Transverse colon (tissue), 4 donors: ENCODE measurements around the gene NAA15. TPM values are rescaled to one million over a fixed set of nuclear protein-coding genes. Genes with fewer than 3 reads are reported as not detected.

ENCODE experiments used
- DNase-seq: peaks from one replicate; pipeline ENCODE4 v3.0.0-alpha.2; 2019
- H3K27ac ChIP-seq, 4 donors: fragments of 200-600 bp; sonication (generic); 2 replicates each; pipeline ENCODE4 v1.5.1; 2016 to 2018; ENCODE audit warnings: inconsistent platforms in 4 of 4
- H3K27me3 ChIP-seq: fragments of 200-600 bp; sonication (generic); 2 replicates; pipeline ENCODE4 v1.5.1; 2017; ENCODE audit warnings: inconsistent platforms
- H3K36me3 ChIP-seq, 4 donors: fragments of 200-600 bp; sonication (generic); 2 replicates each; pipeline ENCODE4 v1.5.1; 2017 to 2019; ENCODE audit warnings: inconsistent platforms in 4 of 4
- H3K4me1 ChIP-seq, 4 donors: fragments of 200-600 bp; sonication (generic); 2 replicates each; pipeline ENCODE4 v1.5.1; 2017 to 2020; ENCODE audit warnings: inconsistent platforms in 4 of 4
- H3K4me3 ChIP-seq, 4 donors: fragments of 200-600 bp; sonication (generic); 1 replicate in 1 of 4; 2 replicates in 3 of 4; pipeline versions ENCODE4 v1.5.1 to v1.6.1; 2017 to 2019; ENCODE audit warnings: inconsistent platforms in 4 of 4
- H3K9me3 ChIP-seq, 2 donors: fragments of 200-600 bp; sonication (generic); 2 replicates each; pipeline ENCODE4 v1.5.1; 2017 to 2019; ENCODE audit warnings: inconsistent platforms in 2 of 2
- CTCF ChIP-seq, 5 experiments: fragments of 200-600 bp in 3 of 5; fragments of 450-650 bp in 2 of 5; sonication (generic) in 3 of 5; IDR thresholded peaks; 1 replicate in 2 of 5; 2 replicates in 3 of 5; pipeline ENCODE4 v1.5.1; 2016 to 2017; ENCODE audit warnings: antibody characterized with exemption in 5 of 5, inconsistent platforms in 3 of 5, mild to moderate bottlenecking in 2 of 5, moderate library complexity in 1 of 5
- EP300 ChIP-seq: sonication (generic); formaldehyde crosslinking; IDR thresholded peaks from one replicate; pipeline ENCODE4 v1.6.1; 2017; ENCODE audit warnings: antibody characterized with exemption, low read depth
- POLR2A ChIP-seq: fragments of 450-650 bp; IDR thresholded peaks from one replicate; pipeline ENCODE4 v1.6.1; 2016; ENCODE audit warnings: antibody characterized with exemption, mild to moderate bottlenecking, moderate library complexity
- POLR2AphosphoS5 ChIP-seq, 3 donors: sonication (generic); formaldehyde crosslinking; IDR thresholded peaks; one replicate each; pipeline ENCODE4 v1.6.1; 2016; ENCODE audit warnings: antibody characterized with exemption in 3 of 3
- WGBS, 2 donors: methylation state at CpG; one replicate each; pipeline ENCODE4 v1.1.5; 2018; ENCODE audit warnings: low coverage in 1 of 2; 5-methylcytosine and 5-hydroxymethylcytosine counted together
- in situ Hi-C, 4 donors: fragments of 200-750 bp; cut with MboI; loops; one replicate each; pipeline versions ENCODE4 v1.15.0 to v1.15.1; 2017; ENCODE audit warnings: low sequenced_read_pairs in 3 of 4, low pct_ligation_motif_present in 1 of 4, low pct_unique_long_range_greater_than_20kb in 1 of 4
- intact Hi-C: fragments of 100-400 bp; cut with DNase I; formaldehyde crosslinking; loops from one replicate; pipeline ENCODE4 v1.15.1; 2023; ENCODE audit warnings: low total_unique reads
- total RNA-seq, 4 donors: library from RNA; depleted of rRNA; stranded (reverse); fragments of >200 nt; gene quantifications; one replicate each; pipeline ENCODE4 v1.1.0, GENCODE V29; 2016

NAA15 gene
- total RNA-seq, 4 donors from 2014 or later, result 5.0 to 23.7 (median 10.1) TPM

- Histone ChIP-seq H3K27me3 (no peaks in the 10 kb centered on the region), H3K9me3 (no peaks in the 10 kb centered on the region), H3K4me1 (peaks cover 0 to 8% (median 0%) of the 10 kb centered on the region in 4 donors), H3K4me3 (no peak overlapping the region), H3K36me3 (no peaks in the 10 kb centered on the region), H3K27ac (peak overlapping the region in 3 of 4 donors; percentile 21 to 40 (median 25))
- 62 to 67% methylated on average over 1 to 2 of the region's 2 CpGs for WGBS, 2 donors
- peak; percentile 38 for DNase-seq
- intact Hi-C loops, result no loop called here
- TF ChIP-seq EP300 (no peak), POLR2AphosphoS5 (IDR thresholded peaks at IDR 0.05) (peak; percentile 46 to 61 (median 47))
- in situ Hi-C loops, result no loop called here
Measured at GRCh38 chr4:139419388-139419914, 118.1 kb downstream of the NAA15 start.

DNA sequence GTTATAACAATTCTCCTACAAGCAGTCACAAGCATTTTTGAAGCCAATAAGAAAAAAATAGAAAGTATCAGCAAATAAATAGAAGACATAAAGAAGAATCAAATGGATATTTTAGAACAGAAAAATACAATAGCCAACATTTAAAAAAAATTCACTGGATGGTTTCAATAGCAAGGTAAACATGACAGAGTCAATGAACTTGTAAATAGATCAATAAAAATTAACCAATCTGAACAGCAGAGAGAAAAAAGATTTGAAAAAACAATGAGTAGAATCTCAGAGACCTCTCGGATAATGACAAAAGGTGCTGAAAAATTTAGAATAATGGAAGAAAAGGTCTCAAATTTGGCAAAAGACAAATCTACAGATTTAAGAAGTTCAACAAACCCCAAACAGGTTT lies 119.3 kb downstream of the NAA15 start:
- intact Hi-C loops, result no loop called here
- TF ChIP-seq CTCF (IDR thresholded peaks at IDR 0.05) (no peak), EP300 (no peak), POLR2AphosphoS5 (IDR thresholded peaks at IDR 0.05) (no peak), POLR2A (no peak)
- Histone ChIP-seq H3K36me3 (no peaks in the 10 kb centered on the region), H3K27me3 (no peaks in the 10 kb centered on the region), H3K27ac (no peak overlapping the region), H3K4me3 (no peak overlapping the region), H3K9me3 (no peaks in the 10 kb centered on the region), H3K4me1 (peaks cover 0 to 8% (median 0%) of the 10 kb centered on the region in 4 donors)
- 83 to 97% methylated on average over 1 of the region's 1 CpG for WGBS, 2 donors
- DNase-seq, result no peak
- in situ Hi-C loops, result no loop called here

DNA sequence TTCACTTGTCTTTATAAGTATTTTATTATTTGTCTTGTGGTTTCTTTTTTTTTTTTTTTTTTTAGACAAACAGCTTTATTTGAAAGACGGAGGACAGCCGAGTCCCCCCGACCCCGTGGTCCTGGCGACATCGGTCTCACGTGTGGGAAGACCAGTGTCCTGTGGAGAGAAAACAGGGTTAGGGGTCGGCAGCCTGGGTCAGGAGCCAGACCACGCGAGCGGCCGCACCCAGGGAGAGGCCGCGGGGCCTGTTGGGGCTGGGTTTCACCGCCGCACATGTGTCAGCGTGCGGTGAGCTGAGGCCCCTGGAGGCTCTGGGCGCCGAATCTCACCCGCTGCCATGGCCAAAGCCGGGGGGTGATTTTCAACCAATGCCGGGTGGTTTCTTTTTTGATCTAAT lies 134.8 kb downstream of the NAA15 start:
- H3K27ac ChIP-seq, result no peak overlapping the region
- WGBS, 2 donors, result 94 to 95% methylated on average over 15 to 23 of the region's 23 CpGs
- no peaks in the 10 kb centered on the region for H3K4me1 ChIP-seq
- no peak overlapping the region for H3K4me3 ChIP-seq
- TF ChIP-seq POLR2AphosphoS5 (IDR thresholded peaks at IDR 0.05), result no peak
- no peak for TF ChIP-seq CTCF (IDR thresholded peaks at IDR 0.05)
- TF ChIP-seq POLR2A, result no peak
- no peak for TF ChIP-seq EP300
- H3K36me3 ChIP-seq, result no peaks in the 10 kb centered on the region
- H3K9me3 ChIP-seq, result peaks cover 10 to 22% of the 10 kb centered on the region in 2 donors
- DNase-seq, result no peak
- in situ Hi-C loops (no loop called here), intact Hi-C loops (no loop called here)
- no peaks in the 10 kb centered on the region for H3K27me3 ChIP-seq

GRCh38 chr4:139438141-139438540 lies 136.8 kb downstream of the NAA15 start:
- no peaks in the 10 kb centered on the region for H3K27me3 ChIP-seq
- intact Hi-C loops (no loop called here), in situ Hi-C loops (no loop called here)
- TF ChIP-seq EP300 (no peak), POLR2AphosphoS5 (IDR thresholded peaks at IDR 0.05) (no peak), CTCF (IDR thresholded peaks at IDR 0.05) (no peak), POLR2A (no peak)
- H3K4me3 ChIP-seq, result no peak overlapping the region
- H3K27ac ChIP-seq, result no peak overlapping the region
- no peaks in the 10 kb centered on the region for H3K4me1 ChIP-seq
- no peak for DNase-seq
- peaks cover 10 to 22% of the 10 kb centered on the region in 2 donors for H3K9me3 ChIP-seq
- 78 to 93% methylated on average over 2 of the region's 2 CpGs for WGBS, 2 donors
- H3K36me3 ChIP-seq, result no peaks in the 10 kb centered on the region

DNA sequence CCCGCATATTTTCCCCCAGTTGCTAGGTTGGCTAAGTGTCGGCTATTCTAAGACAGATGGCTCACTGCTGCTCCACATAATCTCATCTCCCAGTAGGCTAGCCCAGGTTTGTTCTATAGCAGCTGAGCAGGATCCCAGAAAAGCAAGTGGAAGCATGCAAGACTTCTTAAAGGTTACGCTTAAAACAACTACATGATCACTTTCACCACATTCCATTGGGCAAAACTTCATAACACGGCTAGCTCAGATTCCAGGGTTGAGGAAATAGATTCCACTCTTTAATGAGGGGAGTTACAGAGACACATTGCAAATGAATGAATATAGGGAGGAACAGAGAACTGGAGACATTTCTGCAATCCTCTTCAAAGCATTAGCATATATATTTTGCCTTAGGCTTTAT lies 139.7 kb downstream of the NAA15 start:
- Histone ChIP-seq H3K27ac (no peak overlapping the region), H3K27me3 (no peaks in the 10 kb centered on the region), H3K36me3 (no peaks in the 10 kb centered on the region), H3K4me3 (no peak overlapping the region), H3K9me3 (peaks cover 10 to 22% of the 10 kb centered on the region in 2 donors), H3K4me1 (no peaks in the 10 kb centered on the region)
- DNase-seq, result no peak
- TF ChIP-seq EP300 (no peak), POLR2A (no peak), POLR2AphosphoS5 (IDR thresholded peaks at IDR 0.05) (no peak), CTCF (IDR thresholded peaks at IDR 0.05) (no peak)
- 94 to 96% methylated on average over 2 to 4 of the region's 4 CpGs for WGBS, 2 donors
- intact Hi-C loops (no loop called here), in situ Hi-C loops (no loop called here)
